Testis (tissue), 3 donors: ENCODE data around the gene SPAG5. TPM values are rescaled to one million over a fixed set of nuclear protein-coding genes. Genes with fewer than 3 reads are reported as not detected.

Experiments
- DNase-seq: peaks from one replicate; pipeline ENCODE4 v3.0.0-alpha.2; 2019
- H3K27ac ChIP-seq, 2 donors: fragments of 200-600 bp; sonication (generic); one replicate each; pipeline ENCODE4 v1.5.1; 2019
- H3K27me3 ChIP-seq: fragments of 200-600 bp; sonication (generic); one replicate; pipeline ENCODE4 v1.5.1; 2019
- H3K36me3 ChIP-seq: fragments of 200-600 bp; sonication (generic); one replicate; pipeline ENCODE4 v1.5.1; 2017; ENCODE audit warnings: low read depth; ENCODE audit errors: missing control alignments
- H3K4me1 ChIP-seq: fragments of 200-600 bp; sonication (generic); one replicate; pipeline ENCODE4 v1.5.1; 2019
- H3K4me3 ChIP-seq, 2 donors: fragments of 200-600 bp; sonication (generic); one replicate each; pipeline ENCODE4 v1.5.1; 2017 to 2019
- H3K9me3 ChIP-seq: fragments of 200-600 bp; sonication (generic); one replicate; pipeline ENCODE4 v1.5.1; 2017
- POLR2A ChIP-seq: fragments of 450-650 bp; IDR thresholded peaks from one replicate; pipeline ENCODE4 v1.6.1; 2017; ENCODE audit warnings: antibody characterized with exemption, mild to moderate bottlenecking, moderate library complexity
- WGBS, 2 donors: methylation state at CpG; one replicate each; pipeline ENCODE4 v1.1.5; 2018; 5-methylcytosine and 5-hydroxymethylcytosine counted together
- intact Hi-C: fragments of 100-400 bp; cut with DNase I; formaldehyde crosslinking; loops from one replicate; pipeline ENCODE4 v1.15.1; 2023; ENCODE audit warnings: low total_unique reads
- polyA plus RNA-seq: library from polyadenylated mRNA; stranded (reverse); fragments of 350-450 nt; fragmentation: Illumina TruSeq; extraction: RNeasy Lipid Tissue Mini Kit (QIAGEN cat#74804); gene quantifications from one replicate; pipeline ENCODE4 v1.2.3, GENCODE V29; 2014; ENCODE audit warnings: low read depth, low replicate concordance; ENCODE audit not compliant: insufficient read depth
- total RNA-seq, 2 donors: library from RNA; depleted of rRNA; stranded (reverse); fragments of >200 nt; gene quantifications; one replicate each; pipeline ENCODE4 v1.2.3, GENCODE V29; 2016
- TF ChIP-seq, protein P1 (sequence below), 3 experiments: fragments of 450-650 bp in 2 of 3; fragments of 200-600 bp in 1 of 3; sonication (generic) in 1 of 3; IDR thresholded peaks; one replicate each; pipeline ENCODE4 v1.5.1; 2016 to 2019; ENCODE audit warnings: antibody characterized with exemption in 3 of 3, mild to moderate bottlenecking in 2 of 3, moderate library complexity in 1 of 3

The SPAG5 gene
- total and polyA plus RNA-seq, 3 donors from 2014 or later = 79.4 to 232 (median 116) TPM

DNA sequence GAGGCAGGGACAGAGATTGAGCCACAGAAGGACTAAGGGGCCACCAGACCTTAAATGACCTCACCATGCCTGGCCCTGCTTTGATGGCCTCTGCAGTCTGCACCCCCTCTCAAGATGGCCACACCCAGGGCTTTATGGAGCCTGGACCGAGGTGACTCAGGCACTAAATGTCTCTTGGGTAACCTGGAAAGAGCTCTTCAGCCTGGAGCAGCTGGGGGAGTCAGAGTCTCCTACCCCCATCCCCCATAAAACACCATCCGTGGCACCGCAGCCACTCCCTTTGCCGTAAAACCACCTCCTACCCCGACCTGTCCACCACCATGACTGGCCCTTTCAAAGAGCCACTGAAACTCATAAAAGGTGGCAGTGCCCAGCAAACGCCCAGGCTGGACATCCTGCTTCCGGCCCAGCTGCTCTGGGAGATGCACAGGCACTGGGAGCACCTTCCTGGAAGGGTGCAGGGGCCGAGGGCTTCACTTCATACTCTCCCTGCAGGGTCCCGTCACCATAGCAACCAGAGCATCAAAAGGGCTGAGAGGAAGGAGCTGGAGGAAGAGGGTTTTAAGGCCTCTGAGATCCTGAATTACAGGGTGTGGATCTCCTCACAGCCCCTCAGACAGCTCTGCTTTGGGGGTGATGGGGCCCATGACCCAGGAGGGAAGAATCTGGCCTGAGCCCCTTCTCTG, 70.4 kb downstream of the SPAG5 start:
- Histone ChIP-seq H3K27ac (no peak overlapping the region), H3K9me3 (no peaks in the 10 kb centered on the region), H3K4me1 (no peaks in the 10 kb centered on the region), H3K36me3 (no peaks in the 10 kb centered on the region), H3K4me3 (no peak overlapping the region), H3K27me3 (no peaks in the 10 kb centered on the region)
- DNase-seq = no peak
- TF ChIP-seq, protein P1, sequence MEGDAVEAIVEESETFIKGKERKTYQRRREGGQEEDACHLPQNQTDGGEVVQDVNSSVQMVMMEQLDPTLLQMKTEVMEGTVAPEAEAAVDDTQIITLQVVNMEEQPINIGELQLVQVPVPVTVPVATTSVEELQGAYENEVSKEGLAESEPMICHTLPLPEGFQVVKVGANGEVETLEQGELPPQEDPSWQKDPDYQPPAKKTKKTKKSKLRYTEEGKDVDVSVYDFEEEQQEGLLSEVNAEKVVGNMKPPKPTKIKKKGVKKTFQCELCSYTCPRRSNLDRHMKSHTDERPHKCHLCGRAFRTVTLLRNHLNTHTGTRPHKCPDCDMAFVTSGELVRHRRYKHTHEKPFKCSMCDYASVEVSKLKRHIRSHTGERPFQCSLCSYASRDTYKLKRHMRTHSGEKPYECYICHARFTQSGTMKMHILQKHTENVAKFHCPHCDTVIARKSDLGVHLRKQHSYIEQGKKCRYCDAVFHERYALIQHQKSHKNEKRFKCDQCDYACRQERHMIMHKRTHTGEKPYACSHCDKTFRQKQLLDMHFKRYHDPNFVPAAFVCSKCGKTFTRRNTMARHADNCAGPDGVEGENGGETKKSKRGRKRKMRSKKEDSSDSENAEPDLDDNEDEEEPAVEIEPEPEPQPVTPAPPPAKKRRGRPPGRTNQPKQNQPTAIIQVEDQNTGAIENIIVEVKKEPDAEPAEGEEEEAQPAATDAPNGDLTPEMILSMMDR (IDR thresholded peaks at IDR 0.05) = no peak
- TF ChIP-seq POLR2A = no peak
- intact Hi-C loops = no loop called here
- WGBS, 2 donors = 75 to 80% methylated on average over 9 of the region's 9 CpGs

- Histone ChIP-seq H3K4me3 (no peak overlapping the region), H3K4me1 (no peaks in the 10 kb centered on the region), H3K27me3 (no peaks in the 10 kb centered on the region), H3K36me3 (no peaks in the 10 kb centered on the region), H3K9me3 (no peaks in the 10 kb centered on the region), H3K27ac (no peak overlapping the region)
- TF ChIP-seq, protein P1 (IDR thresholded peaks at IDR 0.05) = no peak
- no peak for TF ChIP-seq POLR2A
- DNase-seq = no peak
- 86 to 92% methylated on average over 1 to 2 of the region's 2 CpGs for WGBS, 2 donors
- intact Hi-C loops = no loop called here
These were observed 71.0 kb downstream of the SPAG5 start for GRCh38 chr17:28527859-28528258.

Other genes starting within 250 kb of the SPAG5 start
- 100 to 1,000 TPM; 143 to 154 TPM for gene POLDIP2, start 241.5 kb downstream of the SPAG5 start, total RNA-seq
- 139 TPM for gene POLDIP2, start 241.5 kb downstream of the SPAG5 start, polyA plus RNA-seq
- not detected for gene SEBOX, start 233.8 kb downstream of the SPAG5 start, total RNA-seq
- not detected for gene SEBOX, start 233.8 kb downstream of the SPAG5 start, polyA plus RNA-seq
- 10 to 100 TPM in 1 of 2 donors, 1 to 10 TPM in 1; 9.7 to 57.9 TPM for gene VTN, start 228.7 kb downstream of the SPAG5 start, total RNA-seq
- 6.5 TPM for gene VTN, start 228.7 kb downstream of the SPAG5 start, polyA plus RNA-seq
- 10 to 100 TPM; 18.6 to 19.9 TPM for gene SARM1, start 227.3 kb downstream of the SPAG5 start, total RNA-seq
- gene SARM1, start 227.3 kb downstream of the SPAG5 start, polyA plus RNA-seq = 6.6 TPM
- 10 to 100 TPM; 13.5 to 13.7 TPM for gene SLC46A1, start 192.8 kb downstream of the SPAG5 start, total RNA-seq
- gene SLC46A1, start 192.8 kb downstream of the SPAG5 start, polyA plus RNA-seq = 7.5 TPM
- gene SLC13A2, start 125.4 kb downstream of the SPAG5 start, total RNA-seq = under 1 TPM; 0.79 to 0.93 TPM
- 0.44 TPM for gene SLC13A2, start 125.4 kb downstream of the SPAG5 start, polyA plus RNA-seq
- under 1 TPM; 0.24 to 0.50 TPM for gene FOXN1, start 92.7 kb downstream of the SPAG5 start, total RNA-seq
- gene FOXN1, start 92.7 kb downstream of the SPAG5 start, polyA plus RNA-seq = 0.69 TPM
- 100 to 1,000 TPM; 175 to 180 TPM for gene UNC119, start 46.4 kb downstream of the SPAG5 start, total RNA-seq
- gene UNC119, start 46.4 kb downstream of the SPAG5 start, polyA plus RNA-seq = 94.9 TPM
- 100 to 1,000 TPM in 1 of 2 donors, 10 to 100 TPM in 1; 92.4 to 124 TPM for gene PIGS, start 27.5 kb downstream of the SPAG5 start, total RNA-seq
- 57.7 TPM for gene PIGS, start 27.5 kb downstream of the SPAG5 start, polyA plus RNA-seq
- 10 to 100 TPM; 30.7 to 65.8 TPM for gene ALDOC, start 22.1 kb downstream of the SPAG5 start, total RNA-seq
- 29.2 TPM for gene ALDOC, start 22.1 kb downstream of the SPAG5 start, polyA plus RNA-seq
- 10 to 100 TPM; 38.0 to 41.7 TPM for gene RSKR, start 15.2 kb upstream of the SPAG5 start, total RNA-seq
- gene RSKR, start 15.2 kb upstream of the SPAG5 start, polyA plus RNA-seq = 18.1 TPM
- 100 to 1,000 TPM; 128 to 147 TPM for gene BLTP2, start 46.1 kb upstream of the SPAG5 start, total RNA-seq
- gene BLTP2, start 46.1 kb upstream of the SPAG5 start, polyA plus RNA-seq = 84.7 TPM
- 10 to 100 TPM; 59.7 to 65.0 TPM for gene SDF2, start 62.9 kb upstream of the SPAG5 start, total RNA-seq
- gene SDF2, start 62.9 kb upstream of the SPAG5 start, polyA plus RNA-seq = 64.6 TPM
- gene SUPT6H, start 63.2 kb upstream of the SPAG5 start, total RNA-seq = 100 to 1,000 TPM; 121 to 129 TPM
- gene SUPT6H, start 63.2 kb upstream of the SPAG5 start, polyA plus RNA-seq = 64.8 TPM
- gene PROCA1, start 112.9 kb upstream of the SPAG5 start, total RNA-seq = 100 to 1,000 TPM in 1 of 2 donors, 10 to 100 TPM in 1; 90.2 to 322 TPM
- 286 TPM for gene PROCA1, start 112.9 kb upstream of the SPAG5 start, polyA plus RNA-seq
- gene RAB34, start 118.8 kb upstream of the SPAG5 start, total RNA-seq = 10 to 100 TPM; 30.4 to 47.3 TPM
- gene RAB34, start 118.8 kb upstream of the SPAG5 start, polyA plus RNA-seq = 42.1 TPM
- gene RPL23A, start 121.0 kb upstream of the SPAG5 start, total RNA-seq = 100 to 1,000 TPM; 200 to 343 TPM
- gene RPL23A, start 121.0 kb upstream of the SPAG5 start, polyA plus RNA-seq = 757 TPM
- 1 to 10 TPM; 4.2 to 8.6 TPM for gene TLCD1, start 127.2 kb upstream of the SPAG5 start, total RNA-seq
- 18.0 TPM for gene TLCD1, start 127.2 kb upstream of the SPAG5 start, polyA plus RNA-seq
- 10 to 100 TPM; 10.1 to 10.7 TPM for gene NEK8, start 129.8 kb upstream of the SPAG5 start, total RNA-seq
- gene NEK8, start 129.8 kb upstream of the SPAG5 start, polyA plus RNA-seq = 7.3 TPM
- gene TRAF4, start 145.0 kb upstream of the SPAG5 start, total RNA-seq = 10 to 100 TPM; 35.3 to 47.2 TPM
- 33.1 TPM for gene TRAF4, start 145.0 kb upstream of the SPAG5 start, polyA plus RNA-seq
- gene FAM222B, start 243.8 kb upstream of the SPAG5 start, total RNA-seq = 10 to 100 TPM; 69.6 to 74.5 TPM
- gene FAM222B, start 243.8 kb upstream of the SPAG5 start, polyA plus RNA-seq = 84.5 TPM